Esophagus muscularis mucosa (tissue), 4 donors: ENCODE data around the gene SETX. TPM values are rescaled to one million over a fixed set of nuclear protein-coding genes. Genes with fewer than 3 reads are reported as not detected.
"Not testable (repeated sequence)": the region's sequence is repeated elsewhere in the genome, so short reads cannot be mapped to it uniquely, and the experiment has no call there.

Experiments used
- DNase-seq: peaks from one replicate; pipeline ENCODE4 v3.0.0-alpha.2; 2017; ENCODE audit errors: extremely low spot score
- H3K27ac ChIP-seq, 4 donors: fragments of 200-600 bp; sonication (generic); replicated peaks in 1 of 4; 1 replicate in 3 of 4; 2 replicates in 1 of 4; pipeline ENCODE4 v1.5.1; 2016 to 2019; ENCODE audit warnings: mild to moderate bottlenecking in 1 of 4
- H3K27me3 ChIP-seq, 4 donors: fragments of 200-600 bp; sonication (generic); one replicate each; pipeline versions ENCODE4 v1.5.1 to v1.6.0; 2016 to 2019
- H3K36me3 ChIP-seq, 4 donors: fragments of 200-600 bp; sonication (generic); one replicate each; pipeline ENCODE4 v1.5.1; 2016 to 2019
- H3K4me1 ChIP-seq, 4 donors: fragments of 200-600 bp; sonication (generic); one replicate each; pipeline ENCODE4 v1.5.1; 2016 to 2019
- H3K4me3 ChIP-seq, 4 donors: fragments of 200-600 bp; sonication (generic); 1 replicate in 2 of 4; 2 replicates in 2 of 4; pipeline ENCODE4 v1.5.1; 2016 to 2019; ENCODE audit warnings: mild to moderate bottlenecking in 4 of 4, moderate library complexity in 1 of 4
- H3K9me3 ChIP-seq, 4 donors: fragments of 200-600 bp; sonication (generic); 1 replicate in 3 of 4; 2 replicates in 1 of 4; pipeline ENCODE4 v1.5.1; 2016 to 2019
- CTCF ChIP-seq, 3 experiments: fragments of 200-600 bp in 2 of 3; fragments of 450-650 bp in 1 of 3; sonication (generic) in 2 of 3; IDR thresholded peaks; one replicate each; pipeline ENCODE4 v1.5.1; 2017 to 2019; ENCODE audit warnings: antibody characterized with exemption in 3 of 3, mild to moderate bottlenecking in 2 of 3, moderate library complexity in 1 of 3
- EP300 ChIP-seq: sonication (generic); formaldehyde crosslinking; IDR thresholded peaks from one replicate; pipeline ENCODE4 v1.6.1; 2017; ENCODE audit warnings: antibody characterized with exemption
- POLR2A ChIP-seq: fragments of 450-650 bp; IDR thresholded peaks from one replicate; pipeline ENCODE4 v1.6.1; 2017; ENCODE audit warnings: antibody characterized with exemption, moderate library complexity, mild to moderate bottlenecking, low read depth
- POLR2AphosphoS5 ChIP-seq, 2 donors: sonication (generic); formaldehyde crosslinking; IDR thresholded peaks; one replicate each; pipeline ENCODE4 v1.6.1; 2017; ENCODE audit warnings: antibody characterized with exemption in 2 of 2
- WGBS: methylation state at CpG from one replicate; pipeline ENCODE4 v1.1.5; 2018; 5-methylcytosine and 5-hydroxymethylcytosine counted together
- intact Hi-C: fragments of 100-400 bp; cut with DNase I; formaldehyde crosslinking; loops from one replicate; pipeline ENCODE4 v1.15.1; 2023
- total RNA-seq, 4 donors: library from RNA; depleted of rRNA; stranded (reverse); fragments of >200 nt; gene quantifications; one replicate each; pipeline versions ENCODE4 v1.1.0 to v1.2.1, GENCODE V29; 2016

Gene SETX
- total RNA-seq, 4 donors from 2014 or later: 44.1 to 46.9 (median 45.9) TPM

- H3K9me3 ChIP-seq: no peaks in the 10 kb centered on the region
- 73% methylated on average over 4 of the region's 4 CpGs for WGBS
- H3K27me3 ChIP-seq: no peaks in the 10 kb centered on the region
- intact Hi-C loops: loop anchor here (10.0 kb wide), 1 partner anchor 62 kb away; no protein-coding TSS in a partner anchor
- H3K27ac ChIP-seq: no peak overlapping the region
- H3K36me3 ChIP-seq: peaks cover 72 to 100% (median 96%) of the 10 kb centered on the region in 4 donors
- no peak for DNase-seq
- TF ChIP-seq EP300: no peak
- TF ChIP-seq POLR2A: no peak
- TF ChIP-seq CTCF (IDR thresholded peaks at IDR 0.05): no peak
- TF ChIP-seq POLR2AphosphoS5 (IDR thresholded peaks at IDR 0.05): no peak
- peaks cover 0 to 2% (median 0%) of the 10 kb centered on the region in 4 donors for H3K4me1 ChIP-seq
- no peak overlapping the region for H3K4me3 ChIP-seq
Observed at GRCh38 chr9:132283165-132283564, 71.6 kb downstream of the SETX start.

- Histone ChIP-seq H3K4me3 (no peak overlapping the region), H3K27me3 (no peaks in the 10 kb centered on the region), H3K27ac (no peak overlapping the region), H3K36me3 (peaks cover 71 to 99% (median 94%) of the 10 kb centered on the region in 4 donors), H3K4me1 (no peaks in the 10 kb centered on the region), H3K9me3 (no peaks in the 10 kb centered on the region)
- intact Hi-C loops: loop anchor here (10.0 kb wide), 1 partner anchor 1130 kb away; no protein-coding TSS in a partner anchor
- 80% methylated on average over 2 of the region's 2 CpGs for WGBS
- no peak for DNase-seq
- TF ChIP-seq CTCF (IDR thresholded peaks at IDR 0.05) (no peak), EP300 (no peak), POLR2AphosphoS5 (IDR thresholded peaks at IDR 0.05) (no peak), POLR2A (no peak)
Observed at GRCh38 chr9:132274861-132275260, 79.9 kb downstream of the SETX start.

- WGBS: 81% methylated on average over 10 of the region's 16 CpGs
- not testable (repeated sequence) for H3K4me3 ChIP-seq, H3K27ac ChIP-seq, H3K27me3 ChIP-seq, H3K9me3 ChIP-seq, DNase-seq, H3K4me1 ChIP-seq
- H3K36me3 ChIP-seq: peaks cover 51 to 95% (median 74%) of the 10 kb centered on the region in 4 donors
- intact Hi-C loops: loop anchor here (10.0 kb wide), 1 partner anchor 1125 kb away; no protein-coding TSS in a partner anchor
Observed at GRCh38 chr9:132269704-132270516, 84.9 kb downstream of the SETX start.

- peaks cover 0 to 6% (median 0%) of the 10 kb centered on the region in 4 donors for H3K4me1 ChIP-seq
- H3K9me3 ChIP-seq: no peaks in the 10 kb centered on the region
- TF ChIP-seq POLR2A: no peak
- TF ChIP-seq EP300: no peak
- no peak for TF ChIP-seq POLR2AphosphoS5 (IDR thresholded peaks at IDR 0.05)
- TF ChIP-seq CTCF (IDR thresholded peaks at IDR 0.05): peak; percentile 74 to 88 (median 82)
- 43% methylated on average over 10 of the region's 10 CpGs for WGBS
- no peak for DNase-seq
- H3K27ac ChIP-seq: no peak overlapping the region
- intact Hi-C loops: no loop called here
- H3K36me3 ChIP-seq: peaks cover 51 to 95% (median 74%) of the 10 kb centered on the region in 4 donors
- H3K27me3 ChIP-seq: no peaks in the 10 kb centered on the region
- H3K4me3 ChIP-seq: no peak overlapping the region
Observed at GRCh38 chr9:132268725-132269352, 85.9 kb downstream of the SETX start.

- Histone ChIP-seq H3K4me1 (peaks cover 0 to 6% (median 0%) of the 10 kb centered on the region in 4 donors), H3K36me3 (peaks cover 55 to 95% (median 74%) of the 10 kb centered on the region in 4 donors), H3K4me3 (no peak overlapping the region), H3K9me3 (no peaks in the 10 kb centered on the region), H3K27me3 (no peaks in the 10 kb centered on the region), H3K27ac (no peak overlapping the region)
- 90% methylated on average over 3 of the region's 3 CpGs for WGBS
- intact Hi-C loops: no loop called here
- TF ChIP-seq POLR2AphosphoS5 (IDR thresholded peaks at IDR 0.05): no peak
- TF ChIP-seq CTCF (IDR thresholded peaks at IDR 0.05): no peak
- TF ChIP-seq EP300: no peak
- TF ChIP-seq POLR2A: no peak
- no peak for DNase-seq
Observed at GRCh38 chr9:132267660-132268059, 87.1 kb downstream of the SETX start.
